ENCODE measurements around the gene KRTAP10-11. TPM values are rescaled to one million over a fixed set of nuclear protein-coding genes. Genes with fewer than 3 reads are reported as not detected.
"Not testable (repeated sequence)": the region's sequence is repeated elsewhere in the genome, so short reads cannot be mapped to it uniquely, and the experiment has no call there.

KRTAP10-11 gene
- total RNA-seq, 1 donor from 2014 or later, result not detected

GRCh38 chr21:44614961-44615391 lies 31.2 kb upstream of the KRTAP10-11 start:
- DNase-seq (ENCODE audit: low spot score), result peak; percentile 81

- no peak for DNase-seq (ENCODE audit: low spot score)
Measured at GRCh38 chr21:44615466-44615865, 30.7 kb upstream of the KRTAP10-11 start.

DNA sequence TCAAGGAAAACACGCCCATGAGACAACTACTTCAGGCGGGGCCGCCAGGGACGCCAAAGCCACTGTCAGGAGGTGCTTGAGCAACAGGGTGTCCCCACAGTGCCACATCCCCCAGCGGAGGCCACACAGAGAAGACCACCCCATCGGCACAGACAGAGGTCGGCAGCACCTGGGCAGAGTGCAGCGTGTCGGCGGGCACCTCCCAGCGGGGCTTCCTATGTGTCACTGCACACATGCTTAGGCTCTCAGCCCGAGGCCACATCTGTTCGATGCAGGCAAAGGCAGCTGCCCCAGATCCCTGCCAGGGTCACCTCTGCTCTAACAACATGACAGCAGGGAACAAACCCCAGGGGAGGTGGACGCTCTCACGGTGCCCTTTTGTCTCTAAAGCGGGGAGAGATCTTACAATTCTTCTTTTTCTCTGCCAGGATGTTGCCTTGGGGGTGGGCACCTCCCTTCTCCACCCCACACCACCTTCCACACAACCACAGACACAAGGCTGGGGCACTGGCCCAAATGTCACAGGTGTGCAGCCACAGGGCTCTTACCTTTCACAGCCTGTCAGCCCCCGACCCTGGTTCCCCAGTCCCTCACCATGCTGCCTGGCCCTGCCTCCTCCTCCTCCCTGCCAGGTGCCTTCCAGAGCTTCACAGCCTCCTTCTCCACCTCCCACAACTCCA lies 30.2 kb upstream of the KRTAP10-11 start:
- peak; percentile 78 for DNase-seq (ENCODE audit: low spot score)

DNA sequence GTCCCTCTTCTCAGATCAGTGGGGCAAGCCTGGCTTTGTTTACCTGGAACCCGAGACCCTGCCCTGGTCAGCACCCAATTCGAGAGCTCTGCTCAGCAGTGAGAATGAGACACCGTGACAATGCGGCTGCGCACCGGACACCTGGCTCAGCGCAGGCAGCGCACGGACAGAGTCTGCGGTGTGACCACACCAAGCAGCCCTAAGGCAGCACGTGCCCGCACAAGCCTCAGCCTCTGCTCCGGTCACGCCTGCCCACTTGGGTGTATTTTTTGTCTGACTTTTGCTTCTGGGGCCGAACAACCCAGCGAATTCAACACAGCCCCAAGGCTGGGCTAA lies 29.7 kb upstream of the KRTAP10-11 start:
- DNase-seq (ENCODE audit: low spot score), result no peak

- no peak for DNase-seq (ENCODE audit: low spot score)
Measured at GRCh38 chr21:44617071-44617501, 29.1 kb upstream of the KRTAP10-11 start.

GRCh38 chr21:44618504-44618903 lies 27.7 kb upstream of the KRTAP10-11 start:
- no peak for DNase-seq (ENCODE audit: low spot score)

- no peak for DNase-seq (ENCODE audit: low spot score)
Measured at GRCh38 chr21:44618909-44619308, 27.3 kb upstream of the KRTAP10-11 start.

DNA sequence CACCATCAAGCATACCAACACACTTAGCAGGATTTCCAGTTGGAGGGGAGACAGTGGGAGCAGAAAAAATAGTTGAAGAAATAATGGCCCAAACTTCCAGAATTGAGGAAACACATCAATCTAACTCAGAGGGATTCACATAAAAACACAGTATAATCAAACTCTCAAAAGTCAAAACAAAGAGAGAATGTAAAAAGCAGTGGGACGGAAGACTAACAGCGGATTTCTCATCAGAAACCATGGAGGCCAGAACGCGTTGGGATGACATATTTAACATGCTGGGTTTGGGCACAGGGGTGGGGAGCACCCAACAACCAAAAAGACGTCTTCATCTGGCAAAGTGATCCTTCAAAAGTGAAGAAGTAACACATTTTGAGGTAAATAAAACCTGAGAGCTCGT lies 26.3 kb upstream of the KRTAP10-11 start:
- DNase-seq (ENCODE audit: low spot score), result no peak

GRCh38 chr21:44623575-44623974 lies 22.6 kb upstream of the KRTAP10-11 start:
- no peak for DNase-seq (ENCODE audit: low spot score)

- no peak for DNase-seq (ENCODE audit: low spot score)
Measured at GRCh38 chr21:44625756-44626155, 20.5 kb upstream of the KRTAP10-11 start.

- no peak for DNase-seq (ENCODE audit: low spot score)
Measured at GRCh38 chr21:44626262-44626661, 20.0 kb upstream of the KRTAP10-11 start.

DNA sequence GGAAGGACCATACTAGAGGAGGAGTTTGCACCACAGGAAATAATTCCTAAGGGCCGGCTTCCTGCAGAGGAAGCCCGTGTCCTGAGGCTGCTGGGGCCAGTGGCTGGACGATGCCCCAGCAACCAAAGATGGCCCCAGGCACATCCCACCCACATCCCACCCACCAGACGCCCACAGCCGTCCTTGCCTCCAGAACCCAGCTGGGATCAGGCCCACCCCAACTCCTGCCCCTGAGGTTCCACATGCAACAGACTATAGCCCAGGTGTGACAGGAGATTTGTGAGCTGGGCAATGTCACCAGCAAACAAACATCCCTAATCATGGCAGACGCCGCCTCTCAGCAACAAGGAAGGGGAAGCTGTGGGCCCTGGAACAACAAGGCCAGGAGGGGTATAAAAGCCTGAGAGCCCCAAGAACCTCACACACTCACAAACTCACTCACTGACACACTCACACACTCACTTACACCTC lies 19.5 kb upstream of the KRTAP10-11 start, which contains the start of gene KRTAP10-9:
KRTAP10-9 (plus strand) TSS at position 421 of the 471 bp plus-strand sequence. CDS start 79 bp downstream, outside the sequence.
- DNase-seq (ENCODE audit: low spot score), result no peak

DNA sequence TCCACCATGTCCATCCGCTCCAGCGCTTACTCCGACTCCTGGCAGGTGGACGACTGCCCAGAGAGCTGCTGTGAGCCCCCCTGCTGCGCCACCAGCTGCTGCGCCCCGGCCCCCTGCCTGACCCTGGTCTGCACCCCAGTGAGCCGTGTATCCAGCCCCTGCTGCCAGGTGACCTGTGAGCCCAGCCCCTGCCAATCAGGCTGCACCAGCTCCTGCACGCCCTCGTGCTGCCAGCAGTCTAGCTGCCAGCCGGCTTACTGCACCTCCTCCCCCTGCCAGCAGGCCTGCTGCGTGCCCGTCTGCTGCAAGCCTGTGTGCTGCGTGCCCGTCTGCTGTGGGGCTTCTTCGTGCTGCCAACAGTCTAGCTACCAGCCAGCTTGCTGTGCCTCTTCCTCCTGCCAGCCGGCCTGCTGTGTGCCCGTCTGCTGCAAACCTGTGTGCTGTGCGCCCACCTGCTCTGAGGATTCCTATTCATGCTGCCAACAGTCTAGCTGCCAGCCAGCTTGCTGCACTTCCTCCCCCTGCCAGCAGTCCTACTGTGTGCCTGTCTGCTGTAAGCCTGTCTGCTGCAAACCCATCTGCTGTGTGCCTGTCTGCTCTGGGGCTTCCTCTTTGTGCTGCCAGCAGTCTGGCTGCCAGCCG lies 18.9 kb upstream of the KRTAP10-11 start:
- not testable (repeated sequence) for DNase-seq (ENCODE audit: low spot score)

- not testable (repeated sequence) for DNase-seq (ENCODE audit: low spot score)
Measured at GRCh38 chr21:44627831-44628233, 18.4 kb upstream of the KRTAP10-11 start.

DNA sequence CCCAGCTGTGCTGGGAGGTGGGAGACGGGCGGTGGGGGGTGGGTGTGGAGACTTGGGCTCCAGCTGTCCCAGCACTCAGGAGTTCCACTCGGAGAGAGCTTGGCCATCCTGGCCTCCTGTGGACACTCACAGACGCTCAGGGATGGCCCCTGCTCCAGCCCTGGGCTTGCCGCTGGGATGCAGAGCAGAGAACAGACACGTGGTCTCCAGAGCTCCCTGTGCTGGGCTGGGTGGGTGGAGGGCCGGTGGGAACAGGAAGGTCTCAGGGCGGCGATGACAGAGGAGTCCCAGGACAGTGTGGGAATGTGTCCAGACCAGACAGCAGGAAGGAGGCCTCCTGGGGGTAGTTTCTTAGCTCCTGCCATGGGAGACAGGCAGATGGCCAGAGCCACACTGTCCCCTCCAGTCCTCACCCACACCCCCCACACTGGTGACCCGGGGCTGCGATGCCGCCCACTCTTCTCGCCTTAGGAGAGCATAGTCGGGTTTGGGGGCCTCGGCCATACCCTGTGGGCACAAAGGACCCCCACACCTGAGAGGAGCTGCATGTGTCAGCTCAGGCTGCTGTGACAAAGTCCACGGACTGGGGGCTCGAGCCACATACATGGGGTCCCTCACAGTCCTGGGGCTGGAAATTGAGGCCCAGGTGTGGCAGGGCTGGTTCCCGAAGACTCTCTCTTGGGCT lies 17.4 kb upstream of the KRTAP10-11 start:
- DNase-seq (ENCODE audit: low spot score), result no peak

- no peak for DNase-seq (ENCODE audit: low spot score)
Measured at GRCh38 chr21:44630440-44630839, 15.8 kb upstream of the KRTAP10-11 start.

GRCh38 chr21:44632067-44632466 lies 14.1 kb upstream of the KRTAP10-11 start:
- no peak for DNase-seq (ENCODE audit: low spot score)

- no peak for DNase-seq (ENCODE audit: low spot score)
Measured at GRCh38 chr21:44636209-44637017, 9.8 kb upstream of the KRTAP10-11 start.

DNA sequence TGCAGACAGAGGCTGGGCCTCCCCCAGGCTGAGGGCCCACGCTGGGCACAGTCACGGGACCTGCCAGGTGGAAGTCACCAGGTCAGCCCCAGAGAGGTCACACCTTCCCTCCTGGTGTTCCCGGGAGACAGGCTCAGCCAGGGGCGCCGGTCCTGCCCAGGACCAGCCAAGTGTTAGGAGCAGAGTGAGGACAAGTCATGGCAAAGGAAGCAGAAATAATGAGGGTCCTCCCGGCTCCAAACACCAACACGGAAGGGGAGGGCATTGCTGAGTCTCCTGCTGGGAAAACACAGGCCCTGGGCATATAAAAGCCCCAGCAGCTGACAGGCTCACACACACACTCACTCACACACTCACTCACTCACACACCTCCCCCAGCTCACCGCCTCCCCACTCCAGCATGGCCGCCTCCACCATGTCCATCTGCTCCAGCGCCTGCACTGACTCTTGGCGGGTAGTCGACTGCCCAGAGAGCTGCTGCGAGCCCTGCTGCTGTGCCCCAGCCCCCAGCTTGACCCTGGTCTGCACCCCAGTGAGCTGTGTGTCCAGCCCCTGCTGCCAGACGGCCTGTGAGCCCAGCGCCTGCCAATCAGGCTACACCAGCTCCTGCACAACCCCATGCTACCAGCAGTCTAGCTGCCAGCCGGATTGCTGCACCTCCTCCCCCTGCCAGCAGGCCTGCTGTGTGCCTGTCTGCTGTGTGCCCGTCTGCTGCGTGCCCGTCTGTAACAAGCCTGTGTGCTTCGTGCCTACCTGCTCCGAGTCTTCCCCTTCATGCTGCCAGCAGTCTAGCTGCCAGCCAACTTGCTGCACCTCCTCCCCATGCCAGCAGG lies 9.0 kb upstream of the KRTAP10-11 start, which contains the start of gene KRTAP10-10:
KRTAP10-10 (plus strand) TSS at position 339 of the 833 bp plus-strand sequence; CDS start at position 401, 62 bp downstream.
- DNase-seq (ENCODE audit: low spot score), result no peak

GRCh38 chr21:44637851-44638348 lies 8.3 kb upstream of the KRTAP10-11 start:
- not testable (repeated sequence) for DNase-seq (ENCODE audit: low spot score)
